Activated CD8-positive, alpha-beta memory T cell treated with anti-CD3 and anti-CD28 coated beads for 36 hours (primary cell): ENCODE data around the gene IRF5. TPM values are rescaled to one million over a fixed set of nuclear protein-coding genes. Genes with fewer than 3 reads are reported as not detected.

ENCODE experiments used
- CTCF ChIA-PET: fragments of 350-600 bp; sonication (Branson Sonifier 250); formaldehyde crosslinking; loops from one replicate; lab custom pipeline; 2021; ENCODE audit warnings: antibody characterized with exemption; lab: Charles Lee
- POLR2A ChIA-PET: fragments of 350-600 bp; sonication (Branson Sonifier 250); formaldehyde crosslinking; loops from one replicate; lab custom pipeline; 2021; ENCODE audit warnings: antibody characterized with exemption; lab: Charles Lee
- total RNA-seq, 2 experiments: library from RNA; stranded (reverse); gene quantifications; one replicate each; pipeline ENCODE4 v1.2.3, GENCODE V29; 2021

IRF5 gene
- total RNA-seq, 2 experiments from 2014 or later = 5.7 to 6.7 TPM

DNA sequence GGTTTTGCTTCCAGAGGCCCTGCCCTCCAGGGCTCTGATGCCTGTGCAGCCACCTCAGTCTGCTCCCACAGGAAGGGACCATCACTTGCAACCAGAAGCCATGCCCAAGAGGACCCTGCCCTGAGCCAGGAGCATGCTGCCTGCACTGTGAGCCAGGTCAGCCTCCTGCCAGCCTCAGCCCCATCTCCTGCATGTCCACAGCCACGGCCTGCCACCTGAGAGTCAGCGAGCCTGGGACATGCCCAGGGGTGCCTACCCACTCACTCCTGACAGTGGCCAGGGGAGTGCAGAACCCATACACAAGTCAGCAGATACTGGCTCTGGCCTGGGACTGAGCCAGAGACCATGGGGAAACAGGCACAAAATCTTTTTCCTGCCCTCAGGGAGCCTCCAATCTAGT is 20.6 kb upstream of the IRF5 start:
- CTCF ChIA-PET = no interaction called here
- POLR2A ChIA-PET = no interaction called here

DNA sequence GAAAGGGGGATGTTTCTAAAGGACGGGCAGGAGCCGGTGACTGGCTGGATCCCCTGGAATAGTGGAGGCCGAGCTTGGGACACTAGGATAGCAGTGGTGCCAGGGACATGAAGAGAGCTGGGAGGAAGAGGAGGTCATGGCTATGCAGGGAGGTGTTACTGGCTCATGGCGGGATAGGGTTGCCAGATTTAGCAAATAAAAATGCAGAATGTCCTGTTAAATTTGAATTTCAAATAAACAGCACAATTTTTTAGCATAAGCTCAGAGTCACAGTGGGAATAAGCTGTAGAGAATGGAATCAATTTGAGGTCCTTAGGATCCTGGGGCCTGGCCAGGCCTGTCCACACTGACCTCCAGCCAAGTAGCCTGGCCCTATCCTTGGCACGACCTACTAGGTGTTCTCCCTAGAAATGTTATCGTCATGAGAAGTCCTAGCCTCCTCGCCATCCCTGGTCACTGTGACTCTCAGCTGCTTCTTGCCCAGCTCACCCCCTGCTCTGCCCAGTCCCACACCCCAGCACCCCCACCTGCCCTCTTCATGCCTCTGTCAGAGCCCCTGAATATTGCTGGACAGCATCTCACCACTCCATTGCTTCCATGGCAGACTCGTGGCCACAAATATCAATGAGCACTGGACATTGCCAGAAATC is 19.6 kb upstream of the IRF5 start:
- POLR2A ChIA-PET = no interaction called here
- CTCF ChIA-PET = no interaction called here

DNA sequence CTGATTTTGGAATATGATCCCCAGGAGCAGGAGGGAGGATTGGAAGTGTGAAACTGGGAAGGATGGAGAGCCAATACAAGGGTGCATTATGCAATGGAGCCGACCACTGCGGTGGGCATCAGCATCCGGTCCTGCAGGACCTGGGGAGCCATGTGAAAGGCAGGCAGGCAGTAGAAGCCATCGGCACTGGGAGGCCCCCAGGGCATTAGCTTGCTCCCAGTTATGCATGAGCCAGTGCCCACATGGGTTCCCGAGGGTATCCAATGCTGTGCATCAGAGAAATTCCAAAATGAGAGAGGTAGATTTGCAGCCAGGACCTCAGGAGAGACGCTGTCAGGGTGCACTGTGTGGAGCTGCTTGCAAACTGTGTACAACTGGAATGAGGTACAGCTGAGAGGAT is 18.5 kb upstream of the IRF5 start:
- CTCF ChIA-PET = no interaction called here
- POLR2A ChIA-PET = no interaction called here

DNA sequence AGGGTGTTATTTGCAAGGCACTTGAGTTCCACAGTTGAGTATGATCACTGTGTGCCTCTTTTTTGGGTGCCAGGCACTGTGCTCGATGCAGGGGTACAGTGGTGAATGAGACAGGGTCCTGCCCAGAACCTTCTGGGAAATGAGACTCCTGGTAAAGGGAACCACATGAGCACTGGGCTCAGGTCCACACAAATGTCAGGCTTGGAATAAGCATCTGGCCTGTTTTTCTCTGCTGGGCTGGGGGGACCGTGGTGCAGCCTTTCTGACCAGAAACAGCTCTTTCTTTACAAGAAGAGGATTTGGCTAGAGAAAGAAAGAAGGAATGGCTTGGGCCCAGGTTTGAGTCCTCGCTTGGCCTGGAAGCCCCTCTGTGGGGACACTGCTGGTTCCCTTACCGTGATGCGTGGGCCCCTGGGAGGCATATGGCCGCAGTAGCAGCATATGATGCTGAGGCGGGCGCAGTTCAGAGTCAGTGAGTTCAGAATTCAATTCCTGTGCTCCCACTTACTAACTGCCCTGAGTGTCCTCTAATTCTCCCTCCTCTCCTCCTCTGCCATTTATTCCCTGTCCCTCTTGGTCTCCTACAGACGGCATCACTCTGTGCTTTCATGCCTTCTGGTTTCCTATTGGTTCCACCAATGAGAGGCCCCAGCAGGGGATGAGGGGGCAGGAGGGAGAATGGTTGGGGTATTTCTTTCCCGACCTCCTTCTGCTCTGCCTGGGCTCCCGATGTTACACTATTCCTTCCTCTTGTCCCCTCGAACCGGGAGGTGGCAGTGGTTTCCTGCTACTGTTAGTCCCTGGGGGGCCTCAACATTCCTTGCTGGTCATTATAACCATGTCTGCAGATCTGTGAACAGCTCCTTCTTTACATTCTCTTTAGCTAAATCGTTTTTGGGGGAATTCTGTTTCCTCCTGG is 17.6 kb upstream of the IRF5 start:
- ChIA-PET POLR2A (no interaction called here), CTCF (no interaction called here)

DNA sequence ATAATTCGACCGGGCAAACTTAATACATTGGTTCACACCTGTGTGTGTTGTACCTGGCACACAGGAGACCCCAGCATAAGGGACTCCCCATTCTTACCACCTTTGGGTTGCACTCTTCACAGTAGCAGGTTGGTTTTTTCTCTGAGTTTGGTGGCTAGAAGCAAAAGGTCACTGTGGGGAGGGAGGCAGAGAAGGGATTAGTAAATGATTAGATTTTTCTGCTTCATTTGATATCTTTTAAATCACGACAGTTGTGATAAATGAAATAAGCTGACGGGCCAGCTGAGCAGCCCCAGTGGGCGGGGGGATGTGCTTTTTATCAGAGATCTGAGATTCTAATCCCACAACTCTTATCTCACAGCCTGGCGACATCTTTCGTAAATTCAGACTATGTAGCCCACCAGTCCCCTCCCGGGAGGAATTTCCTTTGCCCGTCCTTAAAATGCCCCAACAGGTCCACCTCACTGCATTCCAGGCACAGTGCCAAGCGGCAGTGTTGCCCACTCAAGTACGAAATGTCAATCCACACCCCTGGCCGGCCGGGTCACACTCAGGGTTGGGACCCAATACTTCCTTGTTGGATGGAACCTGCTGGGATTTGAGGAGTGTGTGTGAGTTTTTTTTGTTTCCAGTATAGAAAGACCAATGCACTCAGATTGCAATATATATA is 16.7 kb upstream of the IRF5 start:
- ChIA-PET POLR2A (no interaction called here), CTCF (no interaction called here)

DNA sequence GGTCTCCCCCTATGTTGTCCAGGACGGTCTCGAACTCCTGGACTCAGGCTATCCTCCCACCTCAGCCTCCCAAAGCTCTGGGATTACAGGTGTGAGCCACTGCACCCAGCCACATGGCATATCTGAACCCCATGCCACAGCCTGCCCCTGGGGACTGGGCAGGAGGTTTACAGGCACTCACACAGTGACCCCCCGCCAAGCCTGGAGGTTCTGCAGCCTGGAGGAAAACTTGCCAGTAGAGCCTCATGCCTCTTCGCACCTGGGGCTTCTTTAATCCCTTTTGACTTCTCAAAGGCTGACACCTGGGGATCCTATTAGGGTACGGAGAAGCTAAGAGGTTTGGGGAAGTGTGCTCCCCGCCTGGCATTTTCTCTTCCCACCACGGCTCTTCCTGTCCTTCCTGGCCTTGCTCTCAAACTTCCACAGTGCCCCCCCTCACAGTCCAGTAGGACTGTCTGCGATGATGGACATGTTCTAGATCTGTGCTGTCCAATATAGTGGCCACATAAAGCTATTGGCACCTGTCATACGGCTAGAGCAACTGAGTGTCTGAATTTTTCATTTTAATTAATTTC is 15.8 kb upstream of the IRF5 start:
- ChIA-PET POLR2A (no interaction called here), CTCF (no interaction called here)

DNA sequence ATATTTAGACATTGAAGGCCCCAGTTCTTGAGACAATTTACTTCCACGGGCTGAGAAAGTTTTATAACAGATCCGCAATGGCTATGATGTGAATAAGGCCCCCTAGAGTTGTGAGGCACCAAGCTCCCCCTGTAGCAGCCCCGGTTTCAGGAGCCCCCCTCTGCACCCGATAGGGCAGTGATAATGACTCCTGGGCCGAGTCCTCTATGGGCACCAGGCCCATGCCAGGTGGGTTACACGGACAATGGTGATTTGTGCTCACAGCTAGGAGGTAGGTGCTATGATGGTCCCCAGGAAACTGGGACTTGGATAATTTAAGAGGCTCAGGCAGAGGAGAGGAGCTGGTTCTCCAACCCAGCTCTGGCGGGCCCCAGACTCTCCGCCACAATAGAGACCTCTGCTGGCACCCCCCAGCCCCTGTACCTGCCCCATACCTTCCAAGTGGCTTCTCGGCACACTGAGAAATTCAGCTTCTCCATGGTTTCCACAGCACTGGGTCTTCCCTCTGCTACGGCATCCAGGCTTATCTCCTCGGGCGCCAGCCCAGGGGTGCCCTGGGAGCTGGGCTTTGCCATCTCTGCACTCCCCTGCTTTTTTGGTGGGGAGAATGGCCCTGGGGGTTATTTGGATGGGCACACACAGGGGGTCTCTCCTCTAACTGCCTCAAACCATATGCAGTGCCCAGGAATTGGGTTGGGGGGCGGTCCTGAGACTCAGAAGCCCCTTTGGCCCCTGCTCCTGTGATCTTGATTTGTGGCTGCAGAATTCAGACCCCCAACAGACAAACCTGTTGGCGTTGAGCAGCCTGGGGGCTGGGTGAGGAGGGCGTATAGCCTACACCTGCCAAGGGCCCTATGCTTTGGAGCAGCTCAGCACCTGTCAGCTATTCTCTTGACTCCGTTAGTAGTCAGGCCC is 15.0 kb upstream of the IRF5 start:
- ChIA-PET POLR2A (interaction anchor here (0.7 kb wide), 1 partner anchor 57 kb away, joined by 3 read pairs; no protein-coding TSS in a partner anchor), CTCF (no interaction called here)

DNA sequence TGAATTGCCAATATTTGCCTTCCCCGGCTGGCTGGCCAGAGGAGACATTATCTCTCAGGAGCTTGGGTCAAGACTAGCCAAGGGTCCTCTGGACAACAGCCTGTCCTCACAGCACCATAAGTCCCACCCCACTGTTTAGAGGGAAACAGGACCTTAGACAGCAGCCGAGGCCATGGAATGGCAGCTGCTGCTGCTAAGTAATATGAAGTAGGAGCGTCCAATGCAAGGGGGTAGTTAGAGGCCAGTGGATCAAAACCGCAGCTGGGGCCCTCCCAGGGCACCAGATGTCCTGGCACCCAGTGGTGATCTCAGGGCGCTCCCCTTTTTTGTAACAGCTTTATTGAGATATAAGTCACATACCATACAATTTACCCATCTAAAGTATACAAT is 14.3 kb upstream of the IRF5 start:
- POLR2A ChIA-PET = interaction anchor here (0.7 kb wide), 1 partner anchor 58 kb away, joined by 3 read pairs; no protein-coding TSS in a partner anchor
- CTCF ChIA-PET = no interaction called here

DNA sequence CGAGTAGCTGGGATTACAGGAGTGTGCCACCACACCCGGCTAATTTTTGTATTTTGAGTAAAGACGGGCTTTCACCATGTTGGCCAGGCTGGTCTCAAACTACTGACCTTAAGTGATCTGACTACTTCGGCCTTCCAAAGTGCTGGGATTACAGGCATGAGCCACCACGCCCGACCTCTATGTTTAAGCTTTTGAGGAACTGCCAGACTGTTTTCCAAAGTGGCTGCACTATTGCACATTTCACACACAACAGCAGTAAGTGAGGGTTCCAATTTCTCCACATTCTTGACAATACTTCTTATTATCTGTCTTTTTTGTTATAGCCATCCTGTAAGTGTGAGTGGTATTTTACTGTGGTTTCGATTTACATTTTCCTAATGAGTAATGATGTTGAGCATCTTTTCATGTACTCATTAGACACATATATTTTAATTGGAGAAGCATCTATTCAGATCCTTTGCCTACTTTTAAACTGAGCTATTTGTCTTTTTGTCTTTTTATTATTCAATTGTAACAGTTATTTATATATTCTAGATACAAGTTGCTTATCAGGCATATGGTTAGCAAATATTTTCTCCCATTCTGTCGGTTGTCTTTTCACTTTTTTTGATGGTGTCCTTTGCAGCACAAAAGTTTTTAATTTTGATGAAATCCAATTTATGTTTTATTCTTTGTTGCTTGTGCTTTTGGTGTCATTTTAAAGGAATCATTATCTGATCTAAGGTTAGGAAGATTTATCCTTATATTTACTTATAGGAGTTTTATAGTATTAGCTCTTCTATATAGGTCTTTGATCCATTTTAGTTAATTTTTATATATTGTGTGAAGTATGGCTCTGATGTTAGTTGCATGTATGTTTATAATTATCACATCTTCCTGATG is 12.8 kb upstream of the IRF5 start:
- ChIA-PET CTCF (no interaction called here), POLR2A (no interaction called here)

DNA sequence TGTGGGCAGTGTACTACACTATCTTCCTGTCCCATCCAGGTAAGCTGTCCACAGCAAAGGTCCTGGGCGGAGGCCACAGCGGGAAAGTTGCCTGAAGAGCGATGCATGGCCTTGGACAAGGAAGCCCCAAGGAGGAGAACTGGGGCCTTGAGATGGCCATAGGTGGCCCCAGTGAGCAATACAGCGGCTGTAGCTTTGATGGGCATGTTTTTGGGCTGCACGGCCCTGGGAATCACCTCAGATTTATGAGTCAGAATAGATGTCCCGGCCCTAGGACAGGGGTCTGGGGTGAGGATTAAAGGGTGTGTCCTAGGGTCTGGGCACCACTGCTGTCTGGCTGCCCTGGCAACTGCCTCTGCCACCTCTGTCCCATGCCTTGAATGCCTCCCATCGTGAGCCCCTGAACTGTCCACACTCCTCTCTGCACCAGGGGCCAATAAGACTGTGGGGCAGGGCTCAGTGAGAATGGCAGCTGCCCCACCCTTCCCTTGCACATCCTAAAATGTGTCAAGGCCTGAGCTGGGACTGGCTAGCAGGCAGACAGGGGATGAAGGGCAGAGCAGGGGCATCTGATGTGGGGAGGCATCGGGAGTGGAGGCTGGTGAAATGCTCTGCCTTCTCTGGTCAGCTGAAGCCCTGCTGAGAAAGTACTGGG is 9.4 kb upstream of the IRF5 start:
- ChIA-PET POLR2A (no interaction called here), CTCF (no interaction called here)

DNA sequence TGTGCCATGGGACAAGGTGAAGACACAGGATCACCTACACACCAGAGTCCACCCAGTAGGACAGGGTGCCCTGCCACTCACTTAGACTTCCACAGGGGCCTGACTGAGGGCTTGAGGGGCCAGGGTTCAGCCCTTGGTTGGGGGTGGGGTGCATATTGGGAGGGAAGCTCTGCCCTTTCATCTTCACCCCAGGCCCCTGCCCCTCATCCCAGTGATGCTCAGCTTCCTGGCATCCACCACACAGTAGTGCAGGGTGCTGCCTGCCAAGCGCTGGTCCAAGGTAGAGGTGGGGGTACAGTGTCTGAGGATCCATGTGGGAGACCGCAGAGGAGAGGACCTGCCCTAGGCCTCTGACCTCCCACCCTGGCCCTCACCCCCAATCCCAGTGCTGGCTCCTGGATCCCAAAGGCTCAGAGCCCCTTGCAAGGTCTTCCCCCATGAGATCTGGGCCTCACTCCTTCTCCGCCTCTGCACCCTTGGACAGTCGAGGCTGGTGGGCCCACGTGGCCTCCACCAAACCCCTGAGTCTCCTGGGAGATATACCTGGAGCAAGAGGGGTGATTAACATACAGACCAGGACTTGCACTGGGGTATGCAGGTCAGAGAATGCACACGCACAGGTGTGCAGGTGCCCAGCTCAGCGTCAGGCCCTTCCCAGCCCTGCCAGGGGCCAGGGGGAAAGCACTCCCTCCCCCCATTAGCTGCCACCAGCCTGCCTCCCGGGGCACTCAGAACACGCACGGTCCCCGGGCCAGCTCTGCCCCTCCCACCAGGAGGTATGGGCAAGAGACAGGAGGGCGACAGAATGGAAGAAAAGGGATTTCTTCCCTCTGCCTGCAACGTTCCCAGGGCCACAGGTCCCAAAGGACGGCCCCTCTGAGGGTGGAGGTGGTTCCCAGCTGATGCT is 8.6 kb upstream of the IRF5 start:
- POLR2A ChIA-PET = no interaction called here
- CTCF ChIA-PET = no interaction called here

DNA sequence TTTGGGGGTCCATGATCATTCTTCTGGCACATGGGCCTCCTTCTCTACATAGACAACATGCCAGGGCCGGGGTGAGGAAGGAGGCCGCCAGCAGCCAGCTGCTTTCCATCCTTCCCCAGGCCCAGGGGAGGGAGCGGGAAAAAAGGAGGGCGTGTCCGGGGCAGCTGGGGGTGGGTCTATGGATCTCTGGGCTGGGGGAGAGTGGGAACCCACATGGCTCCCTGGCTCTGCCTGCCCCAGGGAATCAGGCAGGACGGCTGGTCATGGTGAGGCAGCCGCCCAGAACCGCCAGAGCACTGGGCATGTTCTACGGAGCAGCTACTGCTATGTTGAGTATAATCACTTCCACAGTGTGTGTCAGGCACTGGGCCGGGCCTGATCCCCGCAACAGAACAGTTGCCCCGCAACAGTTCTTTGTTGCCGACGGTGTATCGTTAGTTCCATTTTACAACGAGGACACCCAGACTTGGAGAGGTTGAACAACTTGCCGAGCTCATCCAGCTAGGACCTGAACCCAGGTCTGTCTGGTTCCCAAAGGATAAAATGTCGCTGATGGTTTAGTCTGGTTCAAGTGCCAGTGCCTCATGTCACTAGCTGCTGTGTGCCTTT is 6.4 kb upstream of the IRF5 start:
- ChIA-PET CTCF (interaction anchor here (0.6 kb wide), 1 partner anchor 40 kb away, joined by 3 read pairs; no protein-coding TSS in a partner anchor), POLR2A (no interaction called here)

DNA sequence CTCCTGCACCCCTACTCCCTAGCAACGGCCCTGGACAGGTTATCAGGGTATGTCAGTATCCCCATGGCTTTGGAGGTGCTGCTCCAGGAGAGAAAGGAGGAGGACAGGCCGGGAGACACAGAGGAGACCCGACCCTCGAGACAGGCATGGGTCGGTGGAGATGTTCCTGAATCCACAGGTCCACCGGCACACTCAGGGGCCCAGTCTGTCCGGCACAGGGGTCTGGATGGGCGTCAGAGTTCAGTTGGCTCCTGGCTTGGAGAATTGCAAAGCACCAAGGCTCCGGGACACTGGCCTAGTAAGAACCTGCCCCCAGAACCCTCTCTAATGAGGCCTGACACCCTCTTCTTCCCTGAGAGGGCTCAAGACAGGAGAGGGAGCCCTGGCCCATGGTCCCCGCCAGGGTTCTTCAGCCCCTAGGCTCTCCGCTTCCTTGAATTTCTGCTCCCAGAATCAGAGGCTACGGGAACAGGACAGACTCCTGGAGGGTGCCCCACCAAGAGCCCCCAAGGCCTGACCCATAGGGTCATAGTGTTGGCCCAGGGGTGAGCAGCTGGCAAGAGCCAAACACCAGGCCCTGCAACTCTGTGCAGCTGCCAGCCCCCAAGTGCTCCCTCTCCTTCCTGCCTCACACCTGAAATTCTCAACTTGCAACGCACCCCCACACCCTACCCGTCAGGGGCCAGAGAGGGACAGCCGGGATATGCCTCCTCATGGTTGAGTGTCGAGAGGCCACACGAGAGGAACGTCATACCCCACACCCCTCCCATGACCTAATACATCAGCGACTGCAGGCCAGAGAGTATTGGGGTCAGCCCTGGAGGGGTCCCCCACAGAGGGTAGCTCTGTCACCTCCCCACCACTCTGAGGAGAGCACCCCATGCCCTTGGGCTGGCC is 5.5 kb upstream of the IRF5 start:
- CTCF ChIA-PET = interaction anchor here (0.6 to 1.2 kb wide), 3 partner anchors 9 to 39 kb away, joined by 3 to 5 read pairs (median 3); no protein-coding TSS in a partner anchor
- POLR2A ChIA-PET = interaction anchor here (1.3 kb wide), 1 partner anchor 31 kb away, joined by 5 read pairs; no protein-coding TSS in a partner anchor

DNA sequence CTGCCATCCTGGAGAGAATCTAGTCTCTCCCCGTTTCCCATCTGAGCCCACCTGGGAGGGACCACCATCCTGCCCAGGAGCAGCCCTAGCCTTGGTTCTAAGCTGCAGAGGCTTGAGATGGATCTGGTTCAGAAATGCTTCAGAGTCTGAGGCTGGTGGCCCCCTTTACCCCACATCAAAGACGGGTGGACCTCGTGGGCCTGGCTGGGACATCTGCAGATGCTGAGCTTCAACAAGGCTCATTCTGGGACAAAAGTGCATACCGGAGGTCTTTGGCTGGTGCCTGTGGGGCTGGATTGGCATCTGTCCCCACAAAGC is 4.9 kb upstream of the IRF5 start:
- ChIA-PET POLR2A (interaction anchor here (1.3 kb wide), 1 partner anchor 30 kb away, joined by 5 read pairs; no protein-coding TSS in a partner anchor), CTCF (interaction anchor here (0.8 to 1.2 kb wide), 3 partner anchors 9 to 159 kb away, joined by 3 to 5 read pairs (median 4); no protein-coding TSS in a partner anchor)
